Muscle of arm (tissue), 12 donors: ENCODE measurements around the gene LSAMP. TPM values are rescaled to one million over a fixed set of nuclear protein-coding genes. Genes with fewer than 3 reads are reported as not detected.

ENCODE experiments used
- DNase-seq: peaks from one replicate; pipeline ENCODE4 v3.0.0-alpha.2; 2013
- polyA plus RNA-seq, 12 donors: library from polyadenylated mRNA; unstranded; fragments of 120-200 nt; gene quantifications; one replicate each; pipeline ENCODE4 v1.2.1, GENCODE V29; 2013; ENCODE audit not compliant: insufficient read length in 12 of 12

LSAMP gene
- polyA plus RNA-seq, 12 donors = 4.1 to 21.6 (median 7.8) TPM; not detected in 1

DNA sequence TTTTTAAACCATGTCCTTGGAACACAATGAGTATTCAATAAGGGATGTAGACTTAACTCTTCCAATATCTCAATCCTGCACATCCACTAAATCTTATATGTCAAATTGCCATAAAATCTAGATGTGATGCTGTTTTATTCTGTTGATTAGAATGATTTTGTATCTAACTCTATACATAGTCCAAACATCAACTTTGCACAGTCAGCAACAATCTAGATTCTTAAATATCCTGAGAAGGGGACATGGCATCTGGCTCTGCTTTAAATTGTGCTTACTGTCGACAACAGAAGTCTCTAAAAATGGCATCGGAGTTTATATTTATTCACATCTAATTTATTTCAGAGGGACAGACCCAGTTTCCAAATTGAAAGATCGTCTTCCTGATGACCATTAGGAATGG, 545.8 kb downstream of the LSAMP start:
- DNase-seq = no peak

- DNase-seq = no peak
Measured at GRCh38 chr3:115898656-115899410, 546.5 kb downstream of the LSAMP start.

GRCh38 chr3:115891006-115891636, 554.2 kb downstream of the LSAMP start:
- DNase-seq = no peak

GRCh38 chr3:115890579-115890978, 554.7 kb downstream of the LSAMP start:
- DNase-seq = no peak

- DNase-seq = no peak
Measured at GRCh38 chr3:115885621-115886020, 559.7 kb downstream of the LSAMP start.

DNA sequence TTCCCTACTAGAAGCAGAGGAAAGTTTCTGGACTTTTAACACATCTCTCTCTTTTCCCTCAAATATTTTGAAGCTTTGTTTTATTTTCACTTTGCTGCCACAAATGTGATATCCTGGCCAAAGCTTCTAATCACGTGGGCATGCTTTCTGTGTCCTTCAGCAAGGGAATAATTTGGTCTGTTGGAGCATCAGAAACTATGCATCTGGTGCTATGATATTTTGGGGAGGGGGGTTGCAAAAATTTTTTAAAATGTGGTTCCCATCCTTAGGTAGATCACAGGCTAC, 567.7 kb downstream of the LSAMP start:
- no peak for DNase-seq

GRCh38 chr3:115876876-115877614, 568.2 kb downstream of the LSAMP start:
- DNase-seq = no peak

DNA sequence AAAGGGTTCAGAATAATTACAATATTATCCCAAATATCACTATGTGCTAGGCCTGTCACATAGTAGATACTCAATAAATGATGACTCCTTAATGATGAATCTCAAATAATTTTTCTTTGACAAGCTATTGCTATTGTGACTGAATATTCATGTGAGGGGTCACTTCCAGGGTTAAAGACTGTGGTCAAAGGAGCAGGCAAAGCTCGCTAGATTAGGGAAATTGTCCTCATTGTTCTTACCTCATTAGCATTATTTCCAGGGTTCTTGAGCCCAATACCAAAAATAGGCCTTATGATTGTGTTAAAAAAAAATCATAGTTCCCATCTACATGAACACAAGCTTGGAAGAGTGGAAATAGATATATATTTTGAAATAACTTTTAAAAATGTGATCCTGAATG, 569.8 kb downstream of the LSAMP start:
- DNase-seq = no peak

DNA sequence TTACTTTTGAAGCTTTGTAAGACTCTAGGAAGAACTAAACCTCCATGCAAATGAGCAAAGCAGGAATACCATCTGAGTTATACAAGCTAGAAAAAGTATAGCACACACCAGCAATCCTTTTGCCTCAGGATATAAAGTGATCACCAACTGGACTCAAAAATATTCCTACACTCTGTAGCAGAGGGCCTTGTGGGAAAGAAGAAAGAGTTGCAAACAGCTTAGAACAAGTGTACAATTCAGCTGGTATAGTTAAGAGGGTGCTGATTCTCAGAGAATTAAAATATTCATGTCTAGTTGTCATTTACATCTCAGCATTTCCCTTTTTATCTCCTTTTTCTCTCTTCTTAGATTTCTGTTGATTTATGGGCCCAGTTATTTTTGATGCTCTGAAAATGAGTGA, 573.6 kb downstream of the LSAMP start:
- DNase-seq = no peak

DNA sequence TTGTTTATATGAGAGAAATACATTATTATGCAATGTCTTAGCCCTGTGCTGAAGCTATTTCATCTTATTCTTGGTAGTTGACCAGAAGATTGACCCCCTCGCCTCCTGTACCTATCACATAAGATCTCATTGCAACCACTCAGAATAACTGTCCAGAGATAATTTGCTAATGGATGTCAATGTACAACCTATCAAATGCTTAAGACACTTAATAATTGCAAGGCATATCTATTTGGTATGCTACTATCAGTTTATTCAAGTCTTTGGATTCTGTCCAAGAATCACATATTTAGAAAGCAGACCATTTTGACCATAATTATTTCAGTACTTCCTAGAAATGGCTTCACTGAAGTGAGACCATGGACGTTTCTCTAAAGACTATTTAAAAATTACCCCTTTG, 580.4 kb downstream of the LSAMP start:
- no peak for DNase-seq

GRCh38 chr3:115862849-115863248, 582.4 kb downstream of the LSAMP start:
- DNase-seq = no peak

GRCh38 chr3:115862099-115862498, 583.2 kb downstream of the LSAMP start:
- DNase-seq = no peak

DNA sequence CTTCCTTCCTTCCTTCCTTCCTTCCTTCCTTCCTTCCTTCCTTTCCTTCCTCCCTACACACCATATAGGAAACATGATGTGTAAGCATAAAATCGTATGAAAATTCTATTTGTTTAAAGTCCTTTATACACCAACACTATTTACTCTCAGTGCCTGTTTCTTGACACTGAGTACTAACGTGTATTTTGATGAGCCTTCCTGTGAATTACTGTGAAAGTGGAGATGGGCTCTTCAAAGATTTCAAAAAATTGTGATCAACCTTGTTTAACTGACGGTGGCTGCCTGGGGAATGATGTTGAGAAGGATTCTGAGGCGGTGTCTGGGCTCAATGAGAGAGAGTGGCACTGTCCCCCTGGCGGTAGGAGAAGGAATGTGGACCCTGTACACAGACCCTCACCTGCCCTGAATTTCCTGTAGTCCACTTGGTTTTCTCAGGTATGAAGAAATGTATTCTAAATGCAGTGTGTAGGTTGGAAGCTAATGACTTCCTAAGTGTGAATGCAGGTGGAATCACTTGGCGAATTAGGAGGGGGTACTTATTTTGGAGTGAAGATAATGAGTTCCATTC, 584.0 kb downstream of the LSAMP start:
- DNase-seq = no peak

GRCh38 chr3:115860766-115861165, 584.5 kb downstream of the LSAMP start:
- DNase-seq = no peak

GRCh38 chr3:115859002-115859807, 586.1 kb downstream of the LSAMP start:
- DNase-seq = no peak

GRCh38 chr3:115857518-115858136, 587.7 kb downstream of the LSAMP start:
- DNase-seq = no peak

DNA sequence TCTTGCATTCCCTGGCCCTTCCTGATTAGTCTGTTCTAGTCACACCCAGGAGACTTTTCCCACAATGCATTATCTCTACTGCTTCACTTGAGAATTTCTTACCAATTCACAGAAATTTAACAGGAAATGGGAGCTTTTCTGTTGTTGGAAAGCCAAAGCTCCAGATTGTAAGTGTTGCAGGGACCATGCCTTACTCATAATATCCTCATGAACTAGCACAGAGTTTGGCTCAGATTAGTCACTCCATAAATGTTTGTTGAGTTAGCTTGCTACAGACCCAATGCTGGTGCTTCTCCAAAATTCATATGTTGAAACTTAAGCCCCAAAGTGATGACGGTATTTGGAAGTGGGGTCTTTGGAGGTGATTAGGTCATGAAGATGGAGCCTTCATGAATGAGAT, 589.4 kb downstream of the LSAMP start:
- DNase-seq = no peak

- no peak for DNase-seq
Measured at GRCh38 chr3:115853104-115853503, 592.2 kb downstream of the LSAMP start.

DNA sequence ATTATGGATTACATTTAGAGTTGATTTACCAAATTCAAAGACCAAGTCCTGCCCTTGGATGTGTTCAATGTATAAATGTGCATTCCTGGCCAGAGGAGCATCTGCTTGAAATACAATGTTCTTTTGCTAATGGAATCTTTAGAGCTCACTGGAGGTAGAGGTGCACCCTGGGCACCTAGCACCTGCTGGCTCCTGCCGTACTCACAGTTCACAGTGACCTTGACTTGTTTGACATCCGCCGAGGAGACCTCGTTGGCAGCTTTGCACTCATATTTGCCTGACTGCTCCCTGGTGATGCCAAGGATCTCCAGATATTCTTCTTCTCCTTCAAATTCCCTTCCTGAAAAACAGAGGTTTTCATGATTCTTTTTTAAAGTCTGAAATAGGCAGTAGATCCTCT, 593.0 kb downstream of the LSAMP start:
- DNase-seq = no peak

DNA sequence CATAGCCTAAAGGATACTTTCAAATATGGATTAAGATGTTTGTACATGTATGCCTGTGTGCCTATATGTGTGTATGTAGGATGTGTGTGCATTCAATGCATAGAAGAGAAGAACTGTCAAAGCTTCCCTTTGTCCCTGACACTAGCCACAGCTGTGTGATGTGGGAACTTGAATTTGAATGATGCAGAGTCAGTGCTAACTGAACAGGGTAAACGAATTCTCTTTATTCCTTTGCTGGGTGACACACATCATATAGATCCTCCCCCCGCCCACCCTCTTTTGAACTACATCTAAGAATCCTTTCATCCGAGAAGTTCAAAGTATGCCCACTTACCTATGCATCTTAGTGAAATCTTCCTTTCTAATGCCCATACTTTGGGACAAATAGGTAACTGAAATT, 593.7 kb downstream of the LSAMP start:
- no peak for DNase-seq

GRCh38 chr3:115848641-115849040, 596.6 kb downstream of the LSAMP start:
- DNase-seq = no peak

- DNase-seq = no peak
Measured at GRCh38 chr3:115845986-115846385, 599.3 kb downstream of the LSAMP start.
